Erythroblast (primary cell): ENCODE measurements around the gene ACER3.
"Not testable (repeated sequence)": the region's sequence is repeated elsewhere in the genome, so short reads cannot be mapped to it uniquely, and the experiment has no call there.

Source experiments
- DNase-seq, 2 experiments: peaks; one replicate each; lab custom pipeline; 2025; lab: John Stamatoyannopoulos, UW
- GATA1 ChIP-seq: IDR thresholded peaks from 2 replicates; pipeline ENCODE4 v1.6.1; 2011; ENCODE audit warnings: low read depth, mild to moderate bottlenecking, control low read depth, low read length, moderate library complexity
- POLR2A ChIP-seq: IDR thresholded peaks from 2 replicates; pipeline ENCODE4 v1.6.1; 2011; ENCODE audit warnings: mild to moderate bottlenecking, low read length

ACER3 gene

DNA sequence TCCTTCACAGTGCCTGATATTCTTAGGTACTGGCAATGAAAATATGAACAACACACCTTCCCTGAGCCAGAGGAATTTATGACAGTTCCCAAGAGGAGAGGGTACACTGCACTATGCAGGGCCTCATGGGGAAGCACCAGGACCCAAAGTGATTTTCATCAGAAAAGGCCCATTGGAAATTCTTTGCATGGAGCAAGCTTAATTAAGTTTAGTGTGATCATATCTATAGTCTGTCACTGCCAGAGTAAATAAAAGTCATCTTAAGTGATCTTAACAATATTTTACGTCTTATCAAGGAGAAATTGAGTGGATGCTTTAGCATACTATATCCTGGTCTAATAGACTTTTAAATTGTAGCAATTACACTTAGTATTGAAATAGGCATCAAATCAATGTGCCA lies 86.5 kb downstream of the ACER3 start:
- TF ChIP-seq POLR2A (no peak), GATA1 (no peak)
- no peak for DNase-seq

DNA sequence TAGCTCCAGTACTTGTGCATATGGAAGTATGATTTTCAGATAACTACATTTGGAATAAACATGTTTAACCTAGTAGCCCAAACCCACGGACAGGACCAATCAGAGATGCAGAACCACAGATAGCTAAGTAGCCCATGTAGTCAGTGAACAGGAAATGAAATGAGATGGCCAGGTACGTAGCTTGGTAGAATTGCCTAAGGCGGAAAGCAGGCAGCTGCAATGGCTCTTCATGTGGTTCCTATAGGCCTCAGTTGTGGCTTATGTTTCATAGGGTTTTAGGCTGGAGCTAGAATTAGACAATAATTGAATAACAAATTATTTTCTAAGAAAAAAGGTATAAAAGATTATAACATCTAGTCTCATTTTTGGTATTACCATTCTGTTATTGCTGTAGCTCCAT lies 87.1 kb downstream of the ACER3 start:
- TF ChIP-seq POLR2A, result no peak
- TF ChIP-seq GATA1, result no peak
- DNase-seq, result no peak

DNA sequence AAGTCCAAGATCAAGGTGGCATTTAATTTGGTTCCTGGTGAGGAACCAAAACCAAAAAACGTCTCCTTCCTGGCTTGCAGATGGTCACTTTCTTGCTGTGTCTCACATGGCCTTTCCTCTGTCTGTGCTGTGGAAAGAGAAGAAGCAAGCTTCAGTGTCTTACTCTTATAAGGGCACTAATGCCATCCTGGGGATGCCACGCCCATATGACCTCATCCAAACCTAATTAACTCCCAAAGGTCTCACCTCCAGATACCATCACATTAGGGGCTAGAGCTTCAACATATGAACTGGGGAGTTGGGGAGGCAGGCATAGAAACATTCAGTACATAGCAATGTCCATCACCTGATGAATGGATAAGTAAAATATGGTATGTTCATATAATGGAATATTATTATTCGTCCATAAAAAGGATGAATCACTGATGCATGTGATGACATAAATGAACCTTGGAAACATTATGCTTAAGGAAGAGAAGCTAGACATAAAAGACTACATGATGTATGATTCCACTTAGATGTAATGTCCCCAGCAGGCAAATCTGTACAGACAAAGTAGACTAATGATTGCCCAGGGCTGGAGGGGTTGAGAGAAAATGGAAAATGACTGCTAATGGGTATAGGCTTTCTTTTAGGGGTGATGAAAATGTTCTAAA lies 94.9 kb downstream of the ACER3 start:
- TF ChIP-seq GATA1, result no peak
- no peak for TF ChIP-seq POLR2A
- no peak for DNase-seq

DNA sequence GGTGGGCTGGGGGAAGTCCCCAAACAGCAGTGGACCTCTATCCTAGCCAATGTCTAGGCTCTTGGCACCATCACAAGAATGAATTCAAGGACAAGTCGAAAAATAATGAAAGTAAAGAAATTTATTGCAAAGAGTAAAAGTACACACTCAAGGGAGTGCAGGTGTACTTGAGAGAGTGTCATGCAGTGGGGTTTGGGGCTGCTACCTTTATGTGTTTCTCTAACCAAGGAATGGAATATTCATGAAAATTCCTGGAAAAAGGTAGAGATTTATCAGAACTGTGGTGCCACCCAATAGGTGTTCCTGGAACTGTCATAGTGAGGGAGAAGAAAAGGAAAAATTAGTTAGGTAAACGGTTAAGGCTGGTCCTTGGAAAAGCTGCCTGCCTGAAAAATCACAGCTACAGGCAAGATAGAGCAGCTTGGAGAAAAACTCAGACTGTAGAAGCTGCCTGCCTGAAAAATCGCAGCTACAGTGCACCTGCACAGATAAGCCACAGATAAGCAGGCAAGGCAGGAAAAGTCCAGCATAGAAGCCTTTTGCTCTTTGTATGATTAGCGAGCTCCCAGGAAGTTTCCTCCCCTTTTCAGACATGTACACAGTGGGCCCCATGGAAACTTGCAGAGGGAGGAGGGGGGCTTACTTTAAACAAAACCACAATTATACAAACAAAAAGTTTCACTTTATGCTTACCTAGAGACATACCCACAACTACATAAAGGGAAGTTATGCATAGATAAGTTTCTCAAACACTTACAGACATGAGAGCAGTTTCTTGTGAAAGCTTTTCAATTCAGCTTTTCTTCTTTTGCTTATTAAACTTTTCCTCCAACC lies 102.1 kb downstream of the ACER3 start:
- DNase-seq, result no peak
- TF ChIP-seq GATA1, result no peak
- TF ChIP-seq POLR2A, result no peak

DNA sequence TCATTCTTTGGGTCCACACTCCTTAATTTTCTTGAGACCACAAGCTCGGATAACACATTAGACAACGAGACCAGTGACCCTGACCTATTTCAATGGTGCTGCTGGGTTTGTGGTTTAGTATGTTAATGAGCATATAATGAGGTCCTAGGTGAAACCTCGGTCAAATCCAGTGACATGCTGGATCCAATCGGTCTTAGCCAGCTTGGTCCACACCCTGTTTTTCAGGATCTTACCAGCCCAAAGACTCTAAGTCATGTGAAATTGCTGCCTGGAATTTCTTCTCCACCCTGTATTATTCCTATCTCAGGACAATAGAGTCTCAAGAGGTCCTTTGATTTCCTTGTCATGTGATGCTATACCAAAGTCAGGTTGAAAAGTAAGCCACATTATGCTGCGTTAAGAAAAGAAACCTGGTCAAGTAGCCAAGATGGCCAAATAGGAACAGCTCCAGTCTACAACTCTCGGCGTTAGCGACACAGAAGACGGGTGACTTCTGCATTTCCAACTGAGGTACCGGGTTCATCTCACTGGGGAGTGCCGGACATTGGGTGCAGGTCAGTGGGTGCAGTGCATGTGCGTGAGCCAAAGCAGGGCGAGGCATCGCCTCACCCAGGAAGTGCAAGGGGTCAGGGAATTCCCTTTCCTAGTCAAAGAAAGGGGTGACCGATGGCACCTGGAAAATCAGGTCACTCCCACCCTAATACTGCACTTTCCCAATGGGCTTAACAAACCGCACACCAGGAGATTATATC lies 102.9 kb downstream of the ACER3 start:
- not testable (repeated sequence) for DNase-seq

DNA sequence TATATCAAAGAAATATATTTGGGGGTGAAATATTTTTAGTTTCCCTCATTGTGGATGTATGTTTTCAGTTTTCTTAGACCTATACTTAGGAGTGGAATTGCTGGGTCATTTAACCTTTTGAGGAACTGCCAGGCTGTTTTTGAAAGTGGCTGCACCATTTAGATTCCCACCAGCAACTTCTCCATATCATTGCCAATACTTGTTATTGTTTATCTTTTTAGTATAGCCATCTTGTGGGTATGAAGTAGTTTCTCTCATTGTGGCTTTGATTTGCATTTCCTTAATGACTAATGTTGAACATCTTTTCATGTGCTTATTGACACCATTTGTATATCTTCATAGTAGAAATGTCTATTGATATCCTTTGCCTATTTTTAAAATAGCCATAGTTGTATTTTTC lies 111.3 kb downstream of the ACER3 start:
- no peak for TF ChIP-seq POLR2A
- TF ChIP-seq GATA1, result no peak
- no peak for DNase-seq

DNA sequence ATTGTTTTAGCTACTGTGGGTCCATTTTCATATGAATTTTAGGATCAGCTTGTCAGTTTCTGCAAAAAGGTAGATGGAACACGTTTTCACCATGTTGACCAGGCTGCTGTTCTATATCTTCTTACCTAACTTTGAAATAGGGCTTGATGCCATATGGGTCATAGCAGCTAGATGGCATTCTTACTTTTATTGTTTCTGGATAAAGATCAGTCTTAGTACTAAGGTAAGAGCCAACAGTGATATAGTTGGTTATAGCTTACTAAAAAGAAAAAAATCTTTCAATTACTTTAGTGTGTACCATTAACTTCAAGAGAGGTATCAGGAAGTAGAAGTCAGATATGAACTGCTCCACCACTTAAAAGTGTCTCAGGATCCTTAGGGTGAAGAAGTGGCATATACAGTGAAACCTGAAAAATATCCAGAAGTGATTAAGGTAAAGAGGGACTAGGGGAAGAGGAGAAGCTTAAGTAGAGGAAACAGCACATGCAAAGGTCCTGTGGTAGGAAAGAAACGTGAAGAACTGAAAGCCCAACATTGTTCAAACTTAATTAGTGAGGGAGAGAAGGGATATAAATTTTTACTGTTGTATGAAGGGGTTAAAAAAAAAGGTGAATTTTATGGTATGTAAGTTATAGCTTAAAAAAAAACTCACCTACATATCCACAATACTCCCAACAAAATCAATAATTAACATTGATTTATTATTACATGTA lies 113.6 kb downstream of the ACER3 start:
- DNase-seq, result no peak
- TF ChIP-seq POLR2A, result no peak
- TF ChIP-seq GATA1, result no peak

DNA sequence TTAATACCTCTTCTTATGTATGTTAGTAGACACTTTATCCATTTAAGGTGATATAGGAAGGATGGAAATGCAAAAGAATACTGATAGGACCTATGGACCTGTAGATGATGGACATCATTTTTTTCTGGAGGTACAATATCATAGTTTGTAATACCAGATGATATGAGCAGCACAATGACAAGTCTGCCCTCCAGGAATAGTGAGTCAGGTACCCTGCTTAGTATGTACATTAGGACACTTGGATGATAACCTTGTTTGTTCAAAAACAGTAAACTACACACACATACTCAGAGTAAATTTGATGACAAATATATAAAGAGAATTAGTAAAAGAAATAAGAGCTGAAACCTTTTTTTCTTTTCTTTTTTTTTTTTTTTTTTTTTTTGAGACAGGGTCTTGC lies 114.8 kb downstream of the ACER3 start:
- no peak for DNase-seq
- TF ChIP-seq GATA1 (no peak), POLR2A (no peak)

DNA sequence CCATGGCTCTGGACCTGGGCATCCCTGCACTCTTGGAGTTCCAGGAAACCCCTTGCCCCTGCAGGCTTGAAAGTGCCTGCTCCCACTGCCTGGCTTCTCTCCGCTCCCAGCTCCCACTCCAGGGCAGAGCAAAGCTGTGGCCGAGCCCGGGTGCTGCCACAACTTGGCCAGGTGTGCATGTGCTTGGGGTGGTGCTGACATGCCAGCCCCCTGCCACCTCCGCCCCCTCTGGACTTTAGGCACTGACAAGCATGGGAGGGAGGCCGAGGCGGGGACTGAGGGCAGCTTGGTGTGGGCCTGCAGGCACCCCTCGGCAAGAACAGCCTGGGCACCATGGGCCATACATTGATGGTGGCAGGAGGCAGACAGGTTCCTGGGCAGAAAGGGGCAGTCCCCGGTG lies 117.1 kb downstream of the ACER3 start:
- no peak for TF ChIP-seq POLR2A
- no peak for TF ChIP-seq GATA1
- DNase-seq, result no peak

DNA sequence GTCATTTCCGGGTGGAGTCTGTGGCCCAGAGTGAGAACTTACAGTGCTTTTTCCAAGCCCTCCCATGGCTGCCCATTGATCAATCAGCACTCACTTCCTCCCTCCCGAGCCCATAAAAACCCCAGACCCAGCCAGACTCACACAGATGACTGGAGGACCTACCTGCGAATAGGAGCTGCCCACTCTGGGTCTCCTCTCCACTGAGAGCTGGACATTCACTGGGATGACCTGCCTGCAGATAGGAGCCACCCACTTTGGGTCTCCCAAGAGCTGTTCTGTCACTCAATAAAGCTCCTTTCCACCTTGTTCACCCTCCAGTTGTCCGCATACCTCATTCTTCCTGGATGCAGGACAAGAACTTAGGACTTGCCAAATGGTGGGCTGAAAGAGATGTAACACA lies 117.5 kb downstream of the ACER3 start:
- DNase-seq, result no peak
- TF ChIP-seq POLR2A (no peak), GATA1 (no peak)

DNA sequence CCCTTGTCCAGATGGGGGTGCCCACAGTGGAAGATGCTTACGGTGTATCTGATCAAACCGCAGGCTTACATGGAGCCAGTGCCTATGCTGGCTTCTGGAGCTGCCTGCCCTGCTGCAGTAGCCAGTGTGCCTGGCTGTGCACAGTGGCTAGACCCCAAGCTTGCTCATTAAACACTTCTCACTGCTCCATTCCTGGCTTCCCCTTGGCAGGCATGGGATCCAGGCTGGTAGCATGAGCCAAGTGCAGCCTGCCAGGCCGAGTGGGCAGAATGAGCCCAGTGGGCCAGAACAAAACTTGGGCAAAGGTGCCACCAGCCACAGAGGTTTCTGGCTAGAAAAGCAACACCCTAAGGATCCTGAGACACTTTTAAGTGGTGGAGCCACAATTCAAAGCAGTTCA lies 118.1 kb downstream of the ACER3 start:
- TF ChIP-seq POLR2A (no peak), GATA1 (no peak)
- DNase-seq, result no peak

DNA sequence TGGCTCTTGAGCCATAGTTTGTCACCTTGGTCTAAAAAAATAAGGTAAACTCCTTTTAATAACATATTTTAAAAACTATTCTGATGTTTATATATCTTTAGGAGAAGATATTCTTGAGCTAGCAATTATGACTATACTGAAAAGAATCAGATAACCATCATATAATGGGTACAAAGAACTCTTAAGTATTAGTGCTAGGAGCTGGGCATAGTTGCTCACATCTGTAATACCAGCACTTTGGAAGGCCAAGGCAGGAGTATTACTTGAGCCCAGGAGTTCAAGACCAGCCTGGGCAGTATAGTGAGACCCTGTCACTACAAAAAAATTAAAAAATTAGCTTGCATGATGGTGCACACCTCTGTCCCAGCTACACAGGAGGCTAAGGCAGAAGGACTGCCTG lies 119.5 kb downstream of the ACER3 start:
- TF ChIP-seq POLR2A, result no peak
- TF ChIP-seq GATA1, result no peak

DNA sequence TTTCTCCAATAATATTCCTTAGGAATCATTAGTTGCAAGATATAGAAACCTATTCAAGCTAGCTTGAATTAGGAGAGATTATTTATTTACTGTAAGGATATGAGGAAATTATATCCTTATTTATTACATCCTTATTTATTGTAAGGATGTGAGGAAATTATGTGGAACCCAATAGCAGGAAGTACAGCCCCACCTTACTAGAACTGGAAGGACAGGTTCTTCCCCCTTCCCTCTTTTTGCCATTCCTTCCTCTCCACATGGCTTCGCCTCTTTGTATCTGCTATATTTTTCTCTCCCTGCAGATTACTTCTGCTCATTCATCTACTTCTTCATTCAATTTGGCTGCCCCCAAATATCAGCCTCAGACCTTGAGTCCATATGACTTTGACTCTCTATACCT lies 124.0 kb downstream of the ACER3 start:
- no peak for TF ChIP-seq GATA1
- no peak for TF ChIP-seq POLR2A
- no peak for DNase-seq

More for the DNA sequence above, 119.5 kb downstream of the ACER3 start:
- DNase-seq, result no peak
